Fibroblast of villous mesenchyme (primary cell): Measurements from ENCODE around the gene PHOSPHO2. TPM values are rescaled to one million over a fixed set of nuclear protein-coding genes. Genes with fewer than 3 reads are reported as not detected.

ENCODE experiments used
- DNase-seq: peaks from one replicate; pipeline ENCODE4 v3.0.0-alpha.2; 2010; ENCODE audit warnings: low read depth
- H3K4me3 ChIP-seq: 2 replicates; pipeline ENCODE4 v1.5.1; 2011; ENCODE audit warnings: low read depth, mild to moderate bottlenecking, low read length
- total RNA-seq: library from RNA; depleted of rRNA; stranded (reverse); fragments of >200 nt; gene quantifications from 2 replicates; pipeline ENCODE4 v1.2.3, GENCODE V29; 2012
- TF ChIP-seq, protein P1 (sequence below): IDR thresholded peaks from 2 replicates; pipeline ENCODE4 v1.5.1; 2012; ENCODE audit warnings: low read depth, mild to moderate bottlenecking, low read length; ENCODE audit not compliant: insufficient read depth

Gene PHOSPHO2
- total RNA-seq, 1 donor = 3.5 TPM

DNA sequence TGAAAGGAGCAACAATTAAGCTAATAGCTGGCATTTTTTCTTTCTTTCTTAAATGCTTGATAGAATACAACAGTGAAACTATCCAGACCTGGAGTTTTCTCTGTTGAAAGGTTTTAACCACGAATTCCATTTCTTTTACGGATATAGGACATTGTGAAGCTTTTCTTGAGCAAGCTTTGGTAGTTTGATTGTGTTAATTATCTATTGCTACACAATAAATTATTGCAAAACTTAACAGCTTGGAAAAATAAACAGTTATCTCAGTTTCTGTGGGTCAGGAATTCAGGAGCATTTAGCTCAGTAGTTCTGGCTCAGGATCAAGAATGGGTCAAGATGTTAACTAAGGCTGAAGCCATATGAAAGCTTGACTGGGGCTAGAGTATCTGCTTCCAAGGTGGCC lies 11.7 kb downstream of the PHOSPHO2 start:
- DNase-seq = peak; percentile 76
- H3K4me3 ChIP-seq = no peak overlapping the region
- TF ChIP-seq, protein P1, sequence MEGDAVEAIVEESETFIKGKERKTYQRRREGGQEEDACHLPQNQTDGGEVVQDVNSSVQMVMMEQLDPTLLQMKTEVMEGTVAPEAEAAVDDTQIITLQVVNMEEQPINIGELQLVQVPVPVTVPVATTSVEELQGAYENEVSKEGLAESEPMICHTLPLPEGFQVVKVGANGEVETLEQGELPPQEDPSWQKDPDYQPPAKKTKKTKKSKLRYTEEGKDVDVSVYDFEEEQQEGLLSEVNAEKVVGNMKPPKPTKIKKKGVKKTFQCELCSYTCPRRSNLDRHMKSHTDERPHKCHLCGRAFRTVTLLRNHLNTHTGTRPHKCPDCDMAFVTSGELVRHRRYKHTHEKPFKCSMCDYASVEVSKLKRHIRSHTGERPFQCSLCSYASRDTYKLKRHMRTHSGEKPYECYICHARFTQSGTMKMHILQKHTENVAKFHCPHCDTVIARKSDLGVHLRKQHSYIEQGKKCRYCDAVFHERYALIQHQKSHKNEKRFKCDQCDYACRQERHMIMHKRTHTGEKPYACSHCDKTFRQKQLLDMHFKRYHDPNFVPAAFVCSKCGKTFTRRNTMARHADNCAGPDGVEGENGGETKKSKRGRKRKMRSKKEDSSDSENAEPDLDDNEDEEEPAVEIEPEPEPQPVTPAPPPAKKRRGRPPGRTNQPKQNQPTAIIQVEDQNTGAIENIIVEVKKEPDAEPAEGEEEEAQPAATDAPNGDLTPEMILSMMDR = no peak

DNA sequence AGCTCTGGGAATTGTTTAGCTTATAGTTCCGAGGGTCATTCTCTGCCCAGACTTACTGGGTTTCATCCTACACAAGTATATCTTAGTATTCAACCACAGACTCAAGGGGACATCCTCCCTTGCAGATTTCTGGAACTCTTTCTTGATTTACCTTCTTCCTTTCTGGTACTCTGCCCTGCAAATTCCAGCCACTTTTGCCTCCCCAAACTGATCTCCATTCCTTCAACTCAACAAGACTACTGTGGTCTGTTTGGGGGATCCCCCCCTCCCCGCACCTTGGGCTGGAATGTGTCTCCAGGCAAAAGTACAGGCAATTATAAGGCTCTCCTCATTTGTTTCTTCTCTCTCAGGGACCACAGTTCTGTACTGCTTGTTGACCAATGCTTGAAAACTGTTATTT lies 13.4 kb downstream of the PHOSPHO2 start:
- H3K4me3 ChIP-seq = no peak overlapping the region
- DNase-seq = no peak
- TF ChIP-seq, protein P1 = no peak

DNA sequence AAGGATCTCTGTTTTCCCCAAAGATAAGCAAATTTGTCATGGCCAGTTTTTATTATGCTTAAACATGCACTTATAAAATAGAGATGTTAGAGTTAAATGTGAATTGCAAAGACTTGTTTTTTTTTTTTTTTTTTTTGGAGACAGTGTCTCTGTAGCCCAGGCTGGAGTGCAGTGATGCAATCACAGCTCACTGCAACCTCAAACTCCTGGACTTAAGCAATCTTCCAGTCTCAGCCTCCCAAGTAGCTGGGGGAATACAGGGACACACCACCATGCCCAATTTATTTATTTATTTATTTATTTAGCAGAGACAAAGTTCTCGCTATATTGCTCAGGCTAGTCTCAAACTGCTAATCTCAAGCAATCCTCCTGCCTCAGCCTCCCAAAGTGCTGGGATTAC lies 15.1 kb downstream of the PHOSPHO2 start:
- H3K4me3 ChIP-seq = no peak overlapping the region
- TF ChIP-seq, protein P1 = no peak
- DNase-seq = peak; percentile 33

DNA sequence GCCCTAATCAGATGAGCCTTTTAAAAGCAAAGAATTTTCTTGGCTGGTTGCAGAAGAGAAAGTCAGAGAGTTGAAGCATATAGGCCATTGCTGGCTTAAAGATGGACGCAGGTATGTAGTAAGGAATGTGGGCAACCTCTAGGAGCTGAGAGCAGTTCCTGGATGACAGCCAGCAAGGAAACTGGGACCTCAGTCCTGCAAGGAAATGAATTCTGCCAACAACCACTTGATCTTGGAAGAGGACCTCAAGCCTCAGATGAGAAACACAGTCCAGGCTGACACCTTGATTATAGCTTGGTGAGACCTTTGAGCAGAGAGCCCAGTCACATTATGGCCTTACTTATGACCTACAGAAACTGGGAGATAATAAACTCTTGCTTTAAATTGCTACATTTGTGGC lies 15.7 kb downstream of the PHOSPHO2 start:
- TF ChIP-seq, protein P1 = no peak
- H3K4me3 ChIP-seq = no peak overlapping the region
- DNase-seq = no peak

DNA sequence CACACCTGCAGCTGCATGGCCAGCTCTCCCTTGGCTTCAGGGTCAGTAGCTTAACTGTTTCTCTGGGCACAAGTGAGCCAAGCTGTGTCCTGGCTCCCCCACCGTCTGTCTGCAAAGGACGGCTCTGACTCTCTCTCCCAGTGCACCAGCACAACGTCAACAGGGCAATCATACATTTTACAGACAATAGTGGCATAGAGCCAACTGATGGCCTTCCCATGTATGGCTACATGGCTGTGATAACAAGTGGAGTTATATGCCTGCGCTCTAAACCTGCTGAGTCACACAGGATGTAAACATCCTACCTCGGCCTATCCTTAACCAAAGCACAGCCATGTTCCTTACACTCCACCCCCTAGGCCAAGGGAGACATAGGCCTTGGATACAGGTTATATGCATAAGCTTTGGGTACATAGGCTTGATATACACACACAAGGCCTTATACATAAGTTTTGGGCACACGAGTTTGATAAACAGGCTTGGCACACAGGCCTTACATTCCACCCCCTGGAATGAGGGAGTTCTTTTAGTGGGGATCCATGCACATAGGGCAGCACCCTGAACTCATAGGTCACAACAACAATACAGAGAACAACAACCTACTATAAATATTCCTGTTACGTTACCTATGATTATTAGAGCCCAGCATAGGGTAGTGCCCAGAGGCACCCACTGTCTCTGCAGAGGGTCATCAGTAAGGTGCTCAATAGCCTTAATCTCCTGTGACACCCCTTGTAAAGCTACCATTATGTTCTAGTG lies 17.7 kb downstream of the PHOSPHO2 start:
- H3K4me3 ChIP-seq = no peak overlapping the region
- TF ChIP-seq, protein P1 = no peak
- DNase-seq = no peak

DNA sequence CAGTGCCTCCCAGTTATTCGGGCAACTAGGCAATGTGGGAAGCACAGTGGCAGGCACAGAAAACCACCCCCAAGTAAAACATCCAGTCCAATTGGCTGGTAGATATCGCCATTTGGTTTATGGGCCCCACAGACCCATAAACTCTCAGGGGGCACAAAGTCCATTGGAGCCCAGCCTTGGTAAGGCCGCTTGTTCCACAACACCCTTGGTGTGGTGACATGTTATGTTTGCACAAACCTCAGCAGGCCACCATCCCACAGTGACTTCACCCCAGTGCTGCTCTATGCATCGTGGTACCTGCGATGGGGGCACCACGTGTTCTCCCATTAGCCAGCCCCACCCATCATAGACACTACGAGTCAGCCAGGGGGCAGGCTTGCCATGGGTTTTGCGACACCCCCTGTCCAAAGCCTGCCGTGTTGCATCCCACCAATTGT lies 18.5 kb downstream of the PHOSPHO2 start:
- no peak for DNase-seq
- no peak overlapping the region for H3K4me3 ChIP-seq
- TF ChIP-seq, protein P1 = no peak

DNA sequence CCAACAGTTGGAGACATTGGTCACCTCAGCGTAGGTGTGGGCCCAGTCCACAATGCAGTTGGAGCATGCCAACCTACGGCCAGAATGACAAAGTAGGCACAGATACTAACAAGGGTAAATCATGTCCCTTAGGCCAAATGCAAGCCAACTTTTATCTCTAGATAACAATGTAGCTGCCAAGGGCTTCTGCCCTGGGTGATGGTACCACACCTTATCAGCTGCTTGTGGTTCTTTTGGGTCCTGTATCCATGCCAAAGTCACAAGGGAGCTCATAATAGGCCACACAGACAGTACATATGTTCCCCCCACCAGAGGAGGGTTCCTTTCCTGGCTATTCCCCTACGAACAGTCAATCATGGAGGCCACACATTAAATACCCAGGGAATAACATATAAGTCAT lies 19.1 kb downstream of the PHOSPHO2 start:
- no peak for DNase-seq
- TF ChIP-seq, protein P1 = no peak

More for the DNA sequence above, 19.1 kb downstream of the PHOSPHO2 start:
- H3K4me3 ChIP-seq = no peak overlapping the region
